NOMO-1 (cell line): ENCODE data around the gene LAMA3.

Source experiments
- DNase-seq, 2 experiments: peaks; one replicate each; lab custom pipeline; 2025; ENCODE audit not compliant: unreplicated experiment in 2 of 2; lab: John Stamatoyannopoulos, UW

Gene LAMA3

GRCh38 chr18:23669202-23669766 is 20.0 kb upstream of the LAMA3 start:
- no peak for DNase-seq

GRCh38 chr18:23669804-23670405 is 19.3 kb upstream of the LAMA3 start:
- DNase-seq = no peak

DNA sequence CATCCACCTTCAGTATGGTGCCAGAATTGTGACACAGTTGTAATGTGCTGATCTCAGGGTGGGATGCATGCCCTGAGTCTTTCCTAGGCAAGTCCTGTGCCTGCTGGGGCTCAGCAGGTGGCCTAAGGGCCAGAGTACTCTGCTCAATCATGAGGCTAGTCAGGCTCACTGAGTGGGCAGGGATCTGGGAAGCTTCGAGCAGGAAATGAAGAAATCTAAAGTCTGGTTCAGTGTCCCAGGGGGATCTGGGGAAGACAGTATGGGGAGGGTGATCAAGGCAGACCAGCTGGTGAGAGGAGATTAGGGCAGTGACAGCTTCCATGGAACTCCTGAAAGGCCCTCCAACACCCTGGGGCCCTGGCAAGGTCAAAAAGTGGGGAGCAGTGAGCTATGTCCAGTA is 17.7 kb upstream of the LAMA3 start:
- no peak for DNase-seq

- no peak for DNase-seq
Observed at GRCh38 chr18:23673725-23674124, 15.5 kb upstream of the LAMA3 start.

DNA sequence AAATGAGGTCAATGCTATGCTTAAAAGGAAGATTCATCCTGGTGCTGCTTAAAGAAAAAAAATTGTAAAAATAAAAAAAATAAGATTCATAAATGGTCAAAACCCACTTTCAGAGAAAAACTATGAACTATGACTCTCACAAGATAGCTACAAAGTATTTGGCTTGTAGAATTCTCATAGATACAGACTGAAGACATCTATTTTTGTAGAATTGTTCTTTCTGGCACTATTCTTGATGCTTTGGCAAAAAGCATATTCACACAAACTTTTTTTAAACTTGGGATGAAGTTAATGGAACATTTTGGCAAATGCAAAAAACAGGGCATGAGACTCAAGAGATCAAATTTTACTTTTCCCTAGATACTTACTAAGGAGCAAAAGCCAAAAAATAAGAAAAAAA is 14.0 kb upstream of the LAMA3 start:
- DNase-seq = no peak

- no peak for DNase-seq
Observed at GRCh38 chr18:23675896-23676295, 13.4 kb upstream of the LAMA3 start.

- no peak for DNase-seq
Observed at GRCh38 chr18:23682045-23682444, 7.2 kb upstream of the LAMA3 start.

- DNase-seq = no peak
Observed at GRCh38 chr18:23682472-23682871, 6.8 kb upstream of the LAMA3 start.

- DNase-seq = no peak
Observed at GRCh38 chr18:23683155-23683554, 6.1 kb upstream of the LAMA3 start.

- no peak for DNase-seq
Observed at GRCh38 chr18:23683671-23684070, 5.6 kb upstream of the LAMA3 start.

- no peak for DNase-seq
Observed at GRCh38 chr18:23684515-23685197, 4.6 kb upstream of the LAMA3 start.

- DNase-seq = no peak
Observed at GRCh38 chr18:23688528-23688927, 725 bp upstream of the LAMA3 start.

DNA sequence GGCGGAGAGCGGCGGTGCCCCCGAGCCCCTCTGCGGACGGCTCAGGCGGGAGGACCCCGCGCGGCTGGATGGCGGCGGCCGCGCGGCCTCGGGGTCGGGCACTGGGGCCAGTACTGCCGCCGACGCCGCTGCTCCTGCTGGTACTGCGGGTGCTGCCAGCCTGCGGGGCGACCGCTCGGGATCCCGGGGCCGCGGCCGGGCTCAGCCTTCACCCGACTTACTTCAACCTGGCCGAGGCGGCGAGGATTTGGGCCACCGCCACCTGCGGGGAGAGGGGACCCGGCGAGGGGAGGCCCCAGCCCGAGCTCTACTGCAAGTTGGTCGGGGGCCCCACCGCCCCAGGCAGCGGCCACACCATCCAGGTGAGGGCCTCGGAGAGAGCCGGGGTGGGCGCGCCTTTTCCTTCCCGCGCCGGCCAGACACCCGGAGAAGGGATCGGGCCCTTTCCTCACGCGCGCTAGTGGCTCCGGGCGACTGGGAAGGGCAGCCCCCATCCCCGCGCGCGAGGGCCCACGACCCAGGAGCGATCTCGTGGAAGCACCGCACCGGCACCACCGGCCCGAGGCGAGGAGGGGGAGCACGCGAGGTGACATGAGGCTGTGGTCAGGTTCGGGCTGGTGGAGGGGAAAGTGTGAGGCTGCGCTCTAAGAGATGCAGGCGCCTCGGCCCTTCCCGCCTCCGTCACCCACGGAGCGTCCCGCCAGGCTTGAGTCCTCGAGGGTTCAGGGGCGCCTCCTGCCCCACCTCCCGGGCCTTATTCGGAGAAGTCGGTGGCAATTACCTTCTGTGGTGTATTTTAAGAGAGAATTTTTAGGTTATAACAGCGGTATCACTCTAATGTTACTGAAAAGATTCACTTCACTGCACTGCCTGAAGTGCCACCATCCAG is 607 bp downstream of the LAMA3 start:
- no peak for DNase-seq

- no peak for DNase-seq
Observed at GRCh38 chr18:23690505-23691068, 1.3 kb downstream of the LAMA3 start.

GRCh38 chr18:23693846-23694245 is 4.6 kb downstream of the LAMA3 start:
- no peak for DNase-seq

- DNase-seq = no peak
Observed at GRCh38 chr18:23694637-23695430, 5.6 kb downstream of the LAMA3 start.

DNA sequence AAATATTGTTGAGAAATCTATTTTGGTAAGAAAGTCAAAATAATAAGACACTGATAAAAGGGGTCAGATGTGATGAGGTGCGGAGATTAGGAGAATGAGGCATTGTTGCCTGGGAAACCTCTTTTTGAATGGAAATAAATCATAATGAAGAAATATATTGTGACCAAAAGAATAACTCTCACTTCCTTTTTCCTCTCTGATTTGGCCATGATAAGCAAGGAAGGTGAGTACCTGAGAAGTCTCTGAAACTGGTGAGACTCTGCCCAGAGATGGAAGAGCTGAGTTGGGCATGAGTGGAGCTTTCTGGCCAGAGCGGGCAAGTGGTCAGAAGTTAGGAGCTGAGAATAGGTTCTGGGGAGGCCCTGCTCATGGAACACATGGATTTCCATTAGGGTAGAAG is 11.8 kb downstream of the LAMA3 start:
- peak; percentile 22 to 61 for DNase-seq

GRCh38 chr18:23701544-23702064 is 12.4 kb downstream of the LAMA3 start:
- no peak for DNase-seq

DNA sequence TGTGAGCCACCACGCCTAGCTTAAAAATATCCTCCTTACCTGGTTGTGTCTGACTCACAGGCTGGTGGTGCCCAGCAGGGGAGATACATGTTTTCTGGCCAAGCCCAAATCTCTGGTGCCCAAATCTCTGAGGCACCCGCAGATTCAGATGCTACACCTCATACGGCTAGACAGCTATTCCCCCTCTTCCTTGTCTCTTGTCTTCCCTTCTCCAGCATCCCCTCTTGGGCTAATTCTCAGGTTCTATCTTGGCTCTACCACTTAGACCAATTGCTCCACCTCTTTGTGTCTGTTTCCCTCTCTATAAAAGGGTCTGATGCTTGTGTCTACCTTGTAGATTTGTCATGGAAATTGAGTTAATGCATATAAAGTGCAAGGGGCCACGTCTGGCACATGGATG is 13.4 kb downstream of the LAMA3 start:
- DNase-seq = no peak
